SU-DHL-6 (cell line): ENCODE measurements around the gene FBXW11.

Source experiments
- EZH2phosphoT487 ChIP-seq: fragments of 200-600 bp; sonication (generic), shearing (Covaris generic); conservative IDR thresholded peaks from 2 replicates; pipeline ENCODE4 v1.6.1; 2018; ENCODE audit warnings: mild to moderate bottlenecking, antibody characterized with exemption, low read length, moderate library complexity, mixed read lengths
- TF ChIP-seq, protein P1 (sequence below): fragments of 200-600 bp; sonication (generic); IDR thresholded peaks from one replicate; pipeline ENCODE4 v1.5.1; 2017; ENCODE audit warnings: antibody characterized with exemption, mild to moderate bottlenecking, low read length, moderate library complexity; ENCODE audit not compliant: insufficient read depth, poor library complexity, severe bottlenecking

DNA sequence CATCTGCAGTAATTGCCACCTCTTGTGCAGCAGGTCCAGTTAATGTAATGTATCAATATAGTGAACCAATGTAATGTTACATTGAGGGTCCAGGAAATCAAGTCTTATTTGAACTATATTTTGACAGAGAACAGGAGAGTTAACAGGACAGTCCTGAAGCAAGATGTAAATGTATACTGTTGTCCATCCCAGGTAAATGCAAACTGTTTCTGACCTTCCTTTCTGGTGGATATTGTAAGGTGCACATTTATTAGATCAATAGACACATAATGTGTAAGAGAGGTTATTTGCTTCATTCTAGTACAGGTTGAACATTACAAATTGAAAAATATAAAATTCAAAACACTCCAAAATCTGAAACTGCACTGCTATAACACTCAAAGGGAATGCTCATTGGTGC is 23.4 kb upstream of the FBXW11 start:
- no peak for TF ChIP-seq EZH2phosphoT487
- TF ChIP-seq, protein P1, sequence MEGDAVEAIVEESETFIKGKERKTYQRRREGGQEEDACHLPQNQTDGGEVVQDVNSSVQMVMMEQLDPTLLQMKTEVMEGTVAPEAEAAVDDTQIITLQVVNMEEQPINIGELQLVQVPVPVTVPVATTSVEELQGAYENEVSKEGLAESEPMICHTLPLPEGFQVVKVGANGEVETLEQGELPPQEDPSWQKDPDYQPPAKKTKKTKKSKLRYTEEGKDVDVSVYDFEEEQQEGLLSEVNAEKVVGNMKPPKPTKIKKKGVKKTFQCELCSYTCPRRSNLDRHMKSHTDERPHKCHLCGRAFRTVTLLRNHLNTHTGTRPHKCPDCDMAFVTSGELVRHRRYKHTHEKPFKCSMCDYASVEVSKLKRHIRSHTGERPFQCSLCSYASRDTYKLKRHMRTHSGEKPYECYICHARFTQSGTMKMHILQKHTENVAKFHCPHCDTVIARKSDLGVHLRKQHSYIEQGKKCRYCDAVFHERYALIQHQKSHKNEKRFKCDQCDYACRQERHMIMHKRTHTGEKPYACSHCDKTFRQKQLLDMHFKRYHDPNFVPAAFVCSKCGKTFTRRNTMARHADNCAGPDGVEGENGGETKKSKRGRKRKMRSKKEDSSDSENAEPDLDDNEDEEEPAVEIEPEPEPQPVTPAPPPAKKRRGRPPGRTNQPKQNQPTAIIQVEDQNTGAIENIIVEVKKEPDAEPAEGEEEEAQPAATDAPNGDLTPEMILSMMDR: no peak
